ENCODE measurements around the gene TSPAN9.

DNA sequence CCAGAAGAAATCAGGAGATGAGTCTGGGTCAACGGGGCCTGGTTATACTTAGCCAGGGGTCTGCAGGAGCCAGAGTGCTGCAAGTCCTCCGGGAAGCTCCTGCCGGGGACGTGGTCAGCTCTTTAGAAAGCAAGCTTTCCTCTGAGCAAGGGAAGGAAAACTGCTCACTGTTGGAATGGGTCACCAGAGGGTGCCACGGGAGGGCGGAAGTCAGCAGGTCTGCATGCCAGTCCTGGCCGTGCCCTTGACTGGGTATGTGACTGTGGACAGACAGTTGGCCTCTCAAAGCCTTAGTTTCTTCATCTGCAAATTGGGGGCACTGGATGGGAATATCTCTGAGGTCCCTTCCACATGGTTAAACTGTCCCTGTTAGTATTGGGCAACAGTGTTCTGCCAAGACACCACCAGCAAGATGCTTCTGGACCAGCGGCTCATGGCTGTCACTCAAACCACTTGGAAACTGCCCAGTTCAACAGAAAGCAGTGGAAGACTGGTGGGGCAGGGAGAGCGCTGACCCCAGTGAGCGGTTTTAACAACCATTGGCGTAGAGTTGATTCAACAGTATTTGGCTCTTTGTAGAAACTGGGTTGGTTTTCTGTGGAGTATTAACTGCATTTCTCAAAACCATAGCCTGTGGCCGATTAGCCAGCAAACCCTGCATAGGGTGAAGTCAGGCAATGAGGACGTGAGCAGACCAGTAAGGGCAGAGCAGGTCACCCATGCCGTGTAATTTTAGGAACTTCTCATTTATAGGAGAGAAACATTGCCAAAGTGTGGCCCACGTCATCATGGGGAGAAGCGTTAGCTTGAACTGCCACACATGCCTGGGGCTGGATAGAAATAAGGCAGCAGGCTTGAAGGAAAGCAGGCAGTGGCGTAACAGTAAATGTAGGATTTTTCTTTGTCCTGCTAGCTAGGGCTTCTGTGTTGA lies 249.9 kb downstream of the TSPAN9 start:
- TF ChIP-seq EZH2 (IDR thresholded peaks at IDR 0.05; ENCODE audit: low read depth, unreplicated experiment) = no peak
- TF ChIP-seq CREB1 (CRISPR knock-in tag; IDR thresholded peaks at IDR 0.05; ENCODE audit: low read depth) = no peak
- TF ChIP-seq CTCF (conservative IDR thresholded peaks at IDR 0.05; ENCODE audit: low read depth in 2 of 2) = no peak
- TF ChIP-seq POLR2AphosphoS5 (IDR thresholded peaks at IDR 0.05; ENCODE audit: low read depth) = no peak
- TF ChIP-seq JUNB (IDR thresholded peaks at IDR 0.05; ENCODE audit: unreplicated experiment) = no peak
- no peak for TF ChIP-seq ZNF114 (CRISPR knock-in tag; IDR thresholded peaks at IDR 0.05)
- TF ChIP-seq REST (IDR thresholded peaks at IDR 0.05; ENCODE audit: unreplicated experiment) = no peak
- no peak for TF ChIP-seq EZH2phosphoT487 (IDR thresholded peaks at IDR 0.05; ENCODE audit: unreplicated experiment)
- no peak for TF ChIP-seq ETS1 (IDR thresholded peaks at IDR 0.05)
- TF ChIP-seq STAT1 (IDR thresholded peaks at IDR 0.05; ENCODE audit: unreplicated experiment) = no peak
- no peak for TF ChIP-seq NANOG (IDR thresholded peaks at IDR 0.05; ENCODE audit: borderline replicate concordance)
- TF ChIP-seq ZNF331 (CRISPR knock-in tag; IDR thresholded peaks at IDR 0.05; ENCODE audit: low read depth) = no peak
- no peak for TF ChIP-seq ZNF462 (CRISPR knock-in tag; IDR thresholded peaks at IDR 0.05)
